Umbilical cord (tissue), 2 donors: ENCODE results near the gene ZSCAN32. TPM values are rescaled to one million over a fixed set of nuclear protein-coding genes. Genes with fewer than 3 reads are reported as not detected.
A peak's percentile ranks its signal among the peaks of the same experiment; 100 is the strongest.

Source experiments
- DNase-seq: peaks from one replicate; pipeline ENCODE4 v3.0.0-alpha.2; 2015; ENCODE audit warnings: low spot score
- total RNA-seq: library from RNA; depleted of rRNA; stranded (reverse); fragments of >200 nt; gene quantifications from one replicate; pipeline ENCODE4 v1.2.3, GENCODE V29; 2014; ENCODE audit warnings: low replicate concordance; ENCODE audit not compliant: insufficient read depth

ZSCAN32 gene
- total RNA-seq = 13.7 TPM

- DNase-seq = peak; percentile 99
Observed at GRCh38 chr16:3400779-3401688, at the start of gene ZSCAN32, which contains the start of gene ZNF174. TSS of gene ZSCAN32 (minus strand) at chr16:3401004. CDS start at chr16:3397557, 3,447 bp downstream. TSS of gene ZNF174 (plus strand) at chr16:3401215. CDS start at chr16:3402005, 790 bp downstream.

- DNase-seq = peak; percentile 50
Observed at GRCh38 chr16:3444032-3444388, 43.2 kb upstream of the ZSCAN32 start.

GRCh38 chr16:3443108-3444031 is 42.6 kb upstream of the ZSCAN32 start, which contains the start of the genes NAA60 and ZNF597:
TSS of gene NAA60 (plus strand) at chr16:3443680. CDS start at chr16:3476228, 32,548 bp downstream.
TSS of gene ZNF597 (minus strand) at chr16:3443504. CDS start at chr16:3443153, 351 bp downstream.
- DNase-seq = peak; percentile 95

- no peak for DNase-seq
Observed at GRCh38 chr16:3439637-3440036, 38.8 kb upstream of the ZSCAN32 start.

GRCh38 chr16:3434373-3434772 is 33.6 kb upstream of the ZSCAN32 start:
- DNase-seq = no peak

- peak; percentile 44 for DNase-seq
Observed at GRCh38 chr16:3431779-3432219, 31.0 kb upstream of the ZSCAN32 start.

GRCh38 chr16:3413730-3414379 is 13.1 kb upstream of the ZSCAN32 start:
- no peak for DNase-seq

- no peak for DNase-seq
Observed at GRCh38 chr16:3408561-3409197, 7.9 kb upstream of the ZSCAN32 start.

- DNase-seq = peak; percentile 9
Observed at GRCh38 chr16:3401719-3402397, 1.1 kb upstream of the ZSCAN32 start.

- DNase-seq = no peak
Observed at GRCh38 chr16:3400446-3400778, 392 bp downstream of the ZSCAN32 start.

- DNase-seq = no peak
Observed at GRCh38 chr16:3389663-3390338, 11.0 kb downstream of the ZSCAN32 start.

GRCh38 chr16:3388325-3388724 is 12.5 kb downstream of the ZSCAN32 start:
- no peak for DNase-seq

GRCh38 chr16:3383045-3383448 is 17.8 kb downstream of the ZSCAN32 start:
- DNase-seq = no peak

- DNase-seq = no peak
Observed at GRCh38 chr16:3377917-3378316, 22.9 kb downstream of the ZSCAN32 start.

- no peak for DNase-seq
Observed at GRCh38 chr16:3375680-3376079, 25.1 kb downstream of the ZSCAN32 start.

- DNase-seq = no peak
Observed at GRCh38 chr16:3369073-3369472, 31.7 kb downstream of the ZSCAN32 start.

GRCh38 chr16:3364774-3365427 is 35.9 kb downstream of the ZSCAN32 start:
- DNase-seq = peak; percentile 94

GRCh38 chr16:3363793-3364192 is 37.0 kb downstream of the ZSCAN32 start:
- DNase-seq = no peak

GRCh38 chr16:3362931-3363330 is 37.9 kb downstream of the ZSCAN32 start:
- DNase-seq = no peak
